DND-41 (cell line): Measurements from ENCODE around the gene COMMD10.

Source experiments
- EZH2 ChIP-seq: IDR thresholded peaks from 3 replicates; pipeline ENCODE4 v1.6.1; 2012; ENCODE audit warnings: borderline replicate concordance, low read depth, mild to moderate bottlenecking, moderate library complexity, low read length, inconsistent platforms; ENCODE audit not compliant: severe bottlenecking
- TF ChIP-seq, protein P1 (sequence below): IDR thresholded peaks from 2 replicates; pipeline ENCODE4 v1.5.1; 2012; ENCODE audit warnings: borderline replicate concordance, low read length, moderate library complexity, mild to moderate bottlenecking; ENCODE audit not compliant: poor library complexity, severe bottlenecking; ENCODE audit errors: extremely low read depth

DNA sequence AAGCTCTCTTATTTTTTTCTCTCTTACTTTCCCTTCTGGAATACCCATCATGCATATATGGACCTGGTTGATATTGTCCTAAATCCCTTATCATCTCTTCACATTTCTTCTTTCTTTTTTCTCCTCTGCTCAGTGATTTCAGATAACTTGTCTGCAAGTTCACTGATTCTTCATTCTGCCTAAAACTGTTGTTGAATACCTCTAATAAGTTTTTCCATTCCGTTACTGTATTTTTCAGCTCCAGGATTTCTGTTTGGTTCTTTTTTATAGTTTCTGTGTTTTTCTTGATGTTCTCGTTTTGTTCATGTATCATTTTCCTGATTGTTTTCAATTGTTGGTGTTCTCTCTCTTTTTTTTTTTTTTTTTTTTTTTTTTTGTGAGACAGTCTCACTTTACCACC lies 203.7 kb downstream of the COMMD10 start:
- TF ChIP-seq, protein P1, sequence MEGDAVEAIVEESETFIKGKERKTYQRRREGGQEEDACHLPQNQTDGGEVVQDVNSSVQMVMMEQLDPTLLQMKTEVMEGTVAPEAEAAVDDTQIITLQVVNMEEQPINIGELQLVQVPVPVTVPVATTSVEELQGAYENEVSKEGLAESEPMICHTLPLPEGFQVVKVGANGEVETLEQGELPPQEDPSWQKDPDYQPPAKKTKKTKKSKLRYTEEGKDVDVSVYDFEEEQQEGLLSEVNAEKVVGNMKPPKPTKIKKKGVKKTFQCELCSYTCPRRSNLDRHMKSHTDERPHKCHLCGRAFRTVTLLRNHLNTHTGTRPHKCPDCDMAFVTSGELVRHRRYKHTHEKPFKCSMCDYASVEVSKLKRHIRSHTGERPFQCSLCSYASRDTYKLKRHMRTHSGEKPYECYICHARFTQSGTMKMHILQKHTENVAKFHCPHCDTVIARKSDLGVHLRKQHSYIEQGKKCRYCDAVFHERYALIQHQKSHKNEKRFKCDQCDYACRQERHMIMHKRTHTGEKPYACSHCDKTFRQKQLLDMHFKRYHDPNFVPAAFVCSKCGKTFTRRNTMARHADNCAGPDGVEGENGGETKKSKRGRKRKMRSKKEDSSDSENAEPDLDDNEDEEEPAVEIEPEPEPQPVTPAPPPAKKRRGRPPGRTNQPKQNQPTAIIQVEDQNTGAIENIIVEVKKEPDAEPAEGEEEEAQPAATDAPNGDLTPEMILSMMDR: no peak
- no peak for TF ChIP-seq EZH2
